PFSK-1 (cell line): ENCODE results near the gene NRXN3.

ENCODE experiments used
- FOXP2 ChIP-seq: optimal IDR thresholded peaks from 2 replicates; pipeline ENCODE3; 2011; ENCODE audit warnings: borderline replicate concordance, control low read depth, inconsistent platforms; ENCODE audit not compliant: insufficient read depth; ENCODE audit errors: extremely low read length, extremely low read depth
- POLR2AphosphoS5 ChIP-seq: IDR thresholded peaks from 2 replicates; pipeline ENCODE4 v1.6.1; 2012; ENCODE audit warnings: low read depth, mild to moderate bottlenecking, control low read depth, low read length, moderate library complexity
- REST ChIP-seq, 2 experiments: IDR thresholded peaks; 2 replicates each; pipeline versions ENCODE4 v1.6.1 to v1.8.0; 2011 to 2012; ENCODE audit warnings: low read depth in 2 of 2, low read length in 2 of 2, control low read depth in 1 of 2, inconsistent platforms in 1 of 2, mild to moderate bottlenecking in 1 of 2, moderate library complexity in 1 of 2; ENCODE audit not compliant: insufficient read depth in 1 of 2
- SIN3A ChIP-seq: IDR thresholded peaks from 2 replicates; pipeline ENCODE4 v1.6.1; 2012; ENCODE audit warnings: mild to moderate bottlenecking, low read length, moderate library complexity, borderline replicate concordance; ENCODE audit not compliant: insufficient read depth
- TAF1 ChIP-seq: IDR thresholded peaks from 2 replicates; pipeline ENCODE4 v1.6.1; 2012; ENCODE audit warnings: low read length, control low read depth, borderline replicate concordance; ENCODE audit not compliant: insufficient read depth

- TF ChIP-seq TAF1 (no peak), REST (IDR thresholded peaks at IDR 0.05; ENCODE audit: insufficient read depth in 1 of 2, low read depth in 2 of 2, low read length in 2 of 2) (no peak), POLR2AphosphoS5 (no peak), SIN3A (no peak), FOXP2 (no peak)
Observed at GRCh38 chr14:79540394-79540793, 1370.2 kb downstream of the NRXN3 start.
